WTC11 (cell line): ENCODE measurements around the gene LNX1. TPM values are rescaled to one million over a fixed set of nuclear protein-coding genes. Genes with fewer than 3 reads are reported as not detected.

Experiments
- ATAC-seq: fragments of 200-7000 bp; cut with Tn5 transposase; 2 replicates; pipeline ENCODE4 v1.10.0; 2021; ENCODE audit warnings: mild to moderate bottlenecking, moderate library complexity
- CTCF ChIA-PET: fragments of 300-600 bp; sonication (Branson Sonifier 250); formaldehyde crosslinking; loops from one replicate; lab custom pipeline; 2021; ENCODE audit warnings: antibody characterized with exemption; lab: Charles Lee
- POLR2A ChIA-PET: fragments of 350-600 bp; sonication (Branson Sonifier 250); formaldehyde crosslinking; loops from one replicate; lab custom pipeline; 2021; ENCODE audit warnings: antibody characterized with exemption; lab: Charles Lee
- DNase-seq: peaks from one replicate; pipeline ENCODE4 v3.0.0; 2021; ENCODE audit warnings: low spot score
- H3K27ac Mint-ChIP-seq: 2 replicates; pipeline ENCODE4 v1.8.0; 2021; ENCODE audit warnings: mixed read lengths
- H3K27me3 Mint-ChIP-seq: 2 replicates; pipeline ENCODE4 v1.8.0; 2021; ENCODE audit warnings: low read depth, mild to moderate bottlenecking, moderate library complexity, mixed read lengths
- H3K36me3 Mint-ChIP-seq: 2 replicates; pipeline ENCODE4 v1.8.0; 2021; ENCODE audit warnings: mixed read lengths
- H3K4me1 Mint-ChIP-seq: 2 replicates; pipeline ENCODE4 v1.8.0; 2022; ENCODE audit warnings: mixed read lengths
- H3K4me3 Mint-ChIP-seq: 2 replicates; pipeline ENCODE4 v1.8.0; 2021; ENCODE audit warnings: mild to moderate bottlenecking, moderate library complexity, mixed read lengths
- H3K9me3 Mint-ChIP-seq: 2 replicates; pipeline ENCODE4 v1.8.0; 2021; ENCODE audit warnings: mixed read lengths
- AR ChIP-seq: fragments of 250-450 bp; sonication (Bioruptor Pico); IDR thresholded peaks from 2 replicates; pipeline ENCODE4 v1.9.0; 2021; ENCODE audit warnings: mild to moderate bottlenecking
- ATF6 ChIP-seq: sonication (generic); formaldehyde crosslinking; IDR thresholded peaks from 2 replicates; pipeline ENCODE4 v1.8.1; 2023; ENCODE audit warnings: mild to moderate bottlenecking, missing genetic modification reagents
- CBFB ChIP-seq: sonication (generic); formaldehyde crosslinking; IDR thresholded peaks from 2 replicates; pipeline ENCODE4 v1.8.1; 2022; ENCODE audit warnings: mild to moderate bottlenecking, low read depth, missing genetic modification reagents
- CDX4 ChIP-seq: fragments of 250-450 bp; sonication (Bioruptor Pico); IDR thresholded peaks from 2 replicates; pipeline ENCODE4 v1.9.0; 2021; ENCODE audit warnings: moderate library complexity, mild to moderate bottlenecking, inconsistent platforms, borderline replicate concordance
- E2F4 ChIP-seq: sonication (generic); formaldehyde crosslinking; IDR thresholded peaks from 2 replicates; pipeline ENCODE4 v1.8.1; 2022; ENCODE audit warnings: low read depth, mild to moderate bottlenecking, moderate library complexity, missing genetic modification reagents, borderline replicate concordance
- ELF4 ChIP-seq: sonication (generic); formaldehyde crosslinking; IDR thresholded peaks from 2 replicates; pipeline ENCODE4 v1.8.1; 2022; ENCODE audit warnings: low read depth, mild to moderate bottlenecking, moderate library complexity, missing genetic modification reagents
- EMX1 ChIP-seq: fragments of 250-450 bp; sonication (Bioruptor Pico); IDR thresholded peaks from 2 replicates; pipeline ENCODE4 v1.8.0; 2021; ENCODE audit warnings: mild to moderate bottlenecking
- ESRRA ChIP-seq: sonication (generic); formaldehyde crosslinking; IDR thresholded peaks from 2 replicates; pipeline ENCODE4 v1.8.1; 2022; ENCODE audit warnings: mild to moderate bottlenecking, missing genetic modification reagents, borderline replicate concordance
- FOXP4 ChIP-seq: sonication (generic); formaldehyde crosslinking; IDR thresholded peaks from 2 replicates; pipeline ENCODE4 v1.8.0; 2022; ENCODE audit warnings: mild to moderate bottlenecking, missing genetic modification reagents
- GABPB1 ChIP-seq: sonication (generic); formaldehyde crosslinking; IDR thresholded peaks from 2 replicates; pipeline ENCODE4 v1.8.1; 2023; ENCODE audit warnings: mild to moderate bottlenecking, missing genetic modification reagents
- GTF2I ChIP-seq: fragments of 250-450 bp; sonication (Bioruptor Pico); conservative IDR thresholded peaks from 2 replicates; pipeline ENCODE4 v1.4.0; 2021; ENCODE audit warnings: mild to moderate bottlenecking
- HMGA2 ChIP-seq: fragments of 250-450 bp; sonication (Bioruptor Pico); IDR thresholded peaks from 2 replicates; pipeline ENCODE4 v1.4.0; 2021; ENCODE audit warnings: mild to moderate bottlenecking, moderate library complexity
- JAZF1 ChIP-seq: fragments of 250-450 bp; sonication (Bioruptor Pico); IDR thresholded peaks from 2 replicates; pipeline ENCODE4 v1.9.0; 2021; ENCODE audit warnings: moderate library complexity, mild to moderate bottlenecking, inconsistent platforms
- MLX ChIP-seq: sonication (generic); formaldehyde crosslinking; IDR thresholded peaks from 2 replicates; pipeline ENCODE4 v1.8.1; 2023; ENCODE audit warnings: mild to moderate bottlenecking, missing genetic modification reagents, moderate library complexity
- MXD4 ChIP-seq: fragments of 250-450 bp; sonication (Bioruptor Pico); IDR thresholded peaks from 2 replicates; pipeline ENCODE4 v1.8.0; 2021; ENCODE audit warnings: mild to moderate bottlenecking, moderate library complexity, borderline replicate concordance
- MYBL2 ChIP-seq: sonication (generic); formaldehyde crosslinking; IDR thresholded peaks from 2 replicates; pipeline ENCODE4 v1.8.1; 2023; ENCODE audit warnings: mild to moderate bottlenecking, moderate library complexity, missing genetic modification reagents
- NFATC4 ChIP-seq: fragments of 250-450 bp; sonication (Bioruptor Pico); IDR thresholded peaks from 2 replicates; pipeline ENCODE4 v1.9.0; 2021; ENCODE audit warnings: mild to moderate bottlenecking
- NFE2L1 ChIP-seq: sonication (generic); formaldehyde crosslinking; IDR thresholded peaks from 2 replicates; pipeline ENCODE4 v1.8.1; 2023; ENCODE audit warnings: missing genetic modification reagents
- NFYB ChIP-seq: sonication (generic); formaldehyde crosslinking; conservative IDR thresholded peaks from 2 replicates; pipeline ENCODE4 v1.8.0; 2022; ENCODE audit warnings: low read depth, missing genetic modification reagents
- NR1H2 ChIP-seq: sonication (generic); formaldehyde crosslinking; IDR thresholded peaks from 2 replicates; pipeline ENCODE4 v1.9.0; 2021; ENCODE audit warnings: mild to moderate bottlenecking, moderate library complexity, missing genetic modification reagents
- STAT6 ChIP-seq: sonication (generic); formaldehyde crosslinking; conservative IDR thresholded peaks from 2 replicates; pipeline ENCODE4 v1.8.1; 2023; ENCODE audit warnings: mild to moderate bottlenecking, low read depth, missing genetic modification reagents, moderate library complexity
- TEAD4 ChIP-seq: sonication (generic); formaldehyde crosslinking; IDR thresholded peaks from 2 replicates; pipeline ENCODE4 v1.8.0; 2022; ENCODE audit warnings: mild to moderate bottlenecking, missing genetic modification reagents
- ZBTB21 ChIP-seq: sonication (generic); formaldehyde crosslinking; IDR thresholded peaks from 2 replicates; pipeline ENCODE4 v1.8.1; 2023; ENCODE audit warnings: mild to moderate bottlenecking, missing genetic modification reagents, borderline replicate concordance
- total RNA-seq: library from RNA; stranded (reverse); gene quantifications from 3 replicates; pipeline ENCODE4 v1.2.3, GENCODE V29; 2021

Gene LNX1
- total RNA-seq, 1 experiment from 2014 or later, result 5.9 TPM

GRCh38 chr4:53629296-53629695 is 38.0 kb upstream of the LNX1 start:
- H3K9me3 Mint-ChIP-seq, result peaks cover 4% of the 10 kb centered on the region
- no peaks in the 10 kb centered on the region for H3K36me3 Mint-ChIP-seq
- no peak overlapping the region for H3K27ac Mint-ChIP-seq
- ChIA-PET CTCF (interaction anchor here (1.7 kb wide), 1 partner anchor 28 kb away, joined by 4 read pairs; no protein-coding TSS in a partner anchor), POLR2A (no interaction called here)
- ATAC-seq (no peak), DNase-seq (no peak)
- no peaks in the 10 kb centered on the region; the same call in 1 of the 2 replicates for H3K27me3 Mint-ChIP-seq
- peaks cover 21% of the 10 kb centered on the region for H3K4me1 Mint-ChIP-seq
- H3K4me3 Mint-ChIP-seq, result no peak overlapping the region
- TF ChIP-seq CDX4 (CRISPR knock-in tag), result no peak
- TF ChIP-seq MXD4, result no peak
- no peak for TF ChIP-seq E2F4
- TF ChIP-seq GABPB1, result no peak
- no peak for TF ChIP-seq FOXP4
- no peak for TF ChIP-seq STAT6 (CRISPR knock-in tag)
- no peak for TF ChIP-seq AR
- no peak for TF ChIP-seq MLX (CRISPR knock-in tag)
- TF ChIP-seq TEAD4 (CRISPR knock-in tag), result no peak
- no peak for TF ChIP-seq NFYB (CRISPR knock-in tag)
- TF ChIP-seq JAZF1, result no peak
- no peak for TF ChIP-seq NFE2L1 (CRISPR knock-in tag)

GRCh38 chr4:53626491-53626890 is 35.2 kb upstream of the LNX1 start:
- peaks cover 21% of the 10 kb centered on the region for H3K4me1 Mint-ChIP-seq
- no peak for DNase-seq
- H3K4me3 Mint-ChIP-seq, result no peak overlapping the region
- H3K27me3 Mint-ChIP-seq, result peaks cover 4% of the 10 kb centered on the region; the same call in 1 of the 2 replicates
- POLR2A ChIA-PET, result interaction anchor here (0.6 kb wide), 1 partner anchor 414 kb away, joined by 5 read pairs; no protein-coding TSS in a partner anchor
- H3K27ac Mint-ChIP-seq, result no peak overlapping the region
- peaks cover 8% of the 10 kb centered on the region for H3K9me3 Mint-ChIP-seq
- CTCF ChIA-PET, result interaction anchor here (1.0 to 1.5 kb wide), 3 partner anchors 8 to 80 kb away, joined by 3 to 7 read pairs (median 3); no protein-coding TSS in a partner anchor
- H3K36me3 Mint-ChIP-seq, result no peaks in the 10 kb centered on the region
- ATAC-seq, result no peak
- TF ChIP-seq ESRRA (CRISPR knock-in tag) (no peak), CBFB (no peak), MYBL2 (CRISPR knock-in tag) (no peak), GTF2I (CRISPR knock-in tag) (no peak), NR1H2 (CRISPR knock-in tag) (no peak), ZBTB21 (CRISPR knock-in tag) (no peak), ATF6 (no peak), EMX1 (no peak), NFATC4 (no peak), ELF4 (CRISPR knock-in tag) (no peak), HMGA2 (no peak)
